ENCODE measurements around the gene CPHXL2. TPM values are rescaled to one million over a fixed set of nuclear protein-coding genes. Genes with fewer than 3 reads are reported as not detected.

The CPHXL2 gene
- total RNA-seq, 1 donor from 2014 or later = not detected

DNA sequence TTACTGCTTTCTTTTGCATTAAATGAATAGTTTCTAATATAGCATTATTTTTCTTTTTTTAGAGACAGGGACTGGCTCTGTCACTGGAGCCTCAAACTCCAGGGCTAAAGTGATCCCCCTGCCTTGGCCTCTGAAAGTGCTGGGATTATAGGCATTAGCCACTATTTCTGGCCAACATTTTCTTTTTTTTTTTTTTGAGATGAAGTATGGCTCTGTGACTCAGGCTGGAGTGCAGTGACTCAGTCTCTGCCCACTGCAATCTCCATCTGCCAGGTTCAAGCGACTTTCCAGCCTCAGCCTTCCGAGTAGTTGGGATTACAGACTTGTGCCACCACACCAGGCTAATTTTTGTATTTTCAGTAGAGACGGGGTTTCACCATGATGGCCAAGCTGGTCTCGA is 26.5 kb upstream of the CPHXL2 start:
- Histone ChIP-seq H3K4me1 (no peaks in the 10 kb centered on the region), H3K9me3 (no peaks in the 10 kb centered on the region), H3K27me3 (no peaks in the 10 kb centered on the region), H3K4me3 (no peak overlapping the region), H3K27ac (no peak overlapping the region), H3K36me3 (no peaks in the 10 kb centered on the region)
- no peak for DNase-seq (ENCODE audit: extremely low spot score in 2 of 2)
- intact Hi-C loops (cut with DNase I) = no loop called here
- TF ChIP-seq POLR2AphosphoS5 (IDR thresholded peaks at IDR 0.05; ENCODE audit: insufficient read depth in 1 of 2, low read depth in 1 of 2) (no peak), POLR2A (IDR thresholded peaks at IDR 0.05) (no peak)
- TF ChIP-seq, protein P1, sequence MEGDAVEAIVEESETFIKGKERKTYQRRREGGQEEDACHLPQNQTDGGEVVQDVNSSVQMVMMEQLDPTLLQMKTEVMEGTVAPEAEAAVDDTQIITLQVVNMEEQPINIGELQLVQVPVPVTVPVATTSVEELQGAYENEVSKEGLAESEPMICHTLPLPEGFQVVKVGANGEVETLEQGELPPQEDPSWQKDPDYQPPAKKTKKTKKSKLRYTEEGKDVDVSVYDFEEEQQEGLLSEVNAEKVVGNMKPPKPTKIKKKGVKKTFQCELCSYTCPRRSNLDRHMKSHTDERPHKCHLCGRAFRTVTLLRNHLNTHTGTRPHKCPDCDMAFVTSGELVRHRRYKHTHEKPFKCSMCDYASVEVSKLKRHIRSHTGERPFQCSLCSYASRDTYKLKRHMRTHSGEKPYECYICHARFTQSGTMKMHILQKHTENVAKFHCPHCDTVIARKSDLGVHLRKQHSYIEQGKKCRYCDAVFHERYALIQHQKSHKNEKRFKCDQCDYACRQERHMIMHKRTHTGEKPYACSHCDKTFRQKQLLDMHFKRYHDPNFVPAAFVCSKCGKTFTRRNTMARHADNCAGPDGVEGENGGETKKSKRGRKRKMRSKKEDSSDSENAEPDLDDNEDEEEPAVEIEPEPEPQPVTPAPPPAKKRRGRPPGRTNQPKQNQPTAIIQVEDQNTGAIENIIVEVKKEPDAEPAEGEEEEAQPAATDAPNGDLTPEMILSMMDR (IDR thresholded peaks at IDR 0.05) = no peak

DNA sequence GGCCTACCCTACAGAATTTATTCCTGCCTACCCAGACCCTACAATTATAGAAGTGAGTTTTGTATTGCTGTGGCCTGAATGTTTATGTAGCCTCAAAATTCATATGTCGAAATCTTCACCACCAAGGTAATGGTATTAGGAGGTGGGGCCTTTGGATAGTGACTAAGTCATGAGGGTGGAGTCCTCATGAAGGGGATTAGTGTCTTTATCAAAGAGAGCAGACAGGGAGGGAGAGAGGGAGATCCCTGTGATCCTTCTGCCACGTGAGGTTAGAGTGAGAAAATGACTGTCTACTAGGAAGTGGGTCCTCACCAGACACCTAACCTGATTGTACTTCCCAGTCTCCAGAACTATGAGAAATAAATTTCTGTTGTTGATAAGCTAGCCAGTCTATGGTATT is 25.4 kb upstream of the CPHXL2 start:
- H3K9me3 ChIP-seq = no peaks in the 10 kb centered on the region
- H3K27me3 ChIP-seq = no peaks in the 10 kb centered on the region
- DNase-seq (ENCODE audit: extremely low spot score in 2 of 2) = no peak
- no peak overlapping the region for H3K27ac ChIP-seq
- H3K36me3 ChIP-seq = no peaks in the 10 kb centered on the region
- H3K4me3 ChIP-seq = no peak overlapping the region
- no peak for TF ChIP-seq POLR2AphosphoS5 (IDR thresholded peaks at IDR 0.05; ENCODE audit: insufficient read depth in 1 of 2, low read depth in 1 of 2)
- TF ChIP-seq, protein P1 (IDR thresholded peaks at IDR 0.05) = no peak
- no peak for TF ChIP-seq POLR2A (IDR thresholded peaks at IDR 0.05)
- H3K4me1 ChIP-seq = no peaks in the 10 kb centered on the region
- intact Hi-C loops (cut with DNase I) = no loop called here

DNA sequence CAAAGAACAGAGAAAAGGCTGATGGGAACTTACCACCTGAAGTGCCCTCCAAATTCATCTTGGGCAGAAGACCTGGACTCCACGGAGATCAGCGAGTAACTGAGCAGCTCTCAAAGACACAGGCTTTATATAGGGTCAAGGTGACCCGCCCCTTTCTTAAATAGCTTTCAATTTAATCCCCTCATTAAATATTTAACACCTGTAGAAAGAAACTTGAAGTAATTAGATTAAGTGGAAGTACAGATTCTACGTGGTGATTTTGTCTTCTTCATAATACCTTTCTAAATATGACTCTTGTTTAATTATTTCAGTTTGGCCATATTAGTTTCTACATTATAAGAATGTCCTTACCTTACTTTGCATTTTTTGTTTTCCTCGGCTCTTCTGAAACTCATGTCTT is 24.6 kb upstream of the CPHXL2 start, which contains the start of gene DUXB:
TSS of gene DUXB (minus strand) at position 101 of the 400 bp plus-strand sequence. CDS start at position 58, 43 bp downstream.
- Histone ChIP-seq H3K27ac (no peak within 1 kb of the TSS), H3K9me3 (no peaks in the 10 kb centered on the region), H3K4me3 (no peak within 1 kb of the TSS), H3K27me3 (no peaks in the 10 kb centered on the region), H3K4me1 (no peaks in the 10 kb centered on the region), H3K36me3 (no peaks in the 10 kb centered on the region)
- no peak for DNase-seq (ENCODE audit: extremely low spot score in 2 of 2)
- no peak for TF ChIP-seq POLR2AphosphoS5 (IDR thresholded peaks at IDR 0.05; ENCODE audit: insufficient read depth in 1 of 2, low read depth in 1 of 2)
- TF ChIP-seq, protein P1 (IDR thresholded peaks at IDR 0.05) = no peak
- TF ChIP-seq POLR2A (IDR thresholded peaks at IDR 0.05) = no peak
- intact Hi-C loops (cut with DNase I) = no loop called here

DNA sequence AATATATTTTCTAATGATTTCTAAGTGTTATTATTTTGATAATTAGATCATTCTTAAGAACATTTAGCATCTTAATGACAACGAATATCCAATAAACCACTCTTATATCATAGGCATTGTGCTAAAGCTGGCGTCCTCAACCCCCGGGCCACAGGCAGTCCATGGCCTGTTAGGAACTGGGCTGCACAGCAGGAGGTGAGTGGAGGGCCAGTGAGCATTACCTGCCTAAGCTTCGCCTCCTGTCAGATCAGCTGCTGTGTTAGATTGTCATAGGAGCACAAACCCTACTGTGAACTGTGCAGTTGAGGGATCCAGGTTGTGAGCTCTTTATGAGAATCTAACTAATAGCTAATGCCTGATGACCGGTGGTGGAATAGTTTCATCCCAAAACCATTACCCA is 20.8 kb upstream of the CPHXL2 start:
- TF ChIP-seq POLR2A (IDR thresholded peaks at IDR 0.05) = no peak
- TF ChIP-seq, protein P1 (IDR thresholded peaks at IDR 0.05) = no peak
- TF ChIP-seq POLR2AphosphoS5 (IDR thresholded peaks at IDR 0.05; ENCODE audit: insufficient read depth in 1 of 2, low read depth in 1 of 2) = no peak
- no peaks in the 10 kb centered on the region for H3K36me3 ChIP-seq
- no peaks in the 10 kb centered on the region for H3K9me3 ChIP-seq
- no peak for DNase-seq (ENCODE audit: extremely low spot score in 2 of 2)
- intact Hi-C loops (cut with DNase I) = no loop called here
- no peak overlapping the region for H3K4me3 ChIP-seq
- H3K27me3 ChIP-seq = no peaks in the 10 kb centered on the region
- H3K4me1 ChIP-seq = no peaks in the 10 kb centered on the region
- H3K27ac ChIP-seq = no peak overlapping the region

DNA sequence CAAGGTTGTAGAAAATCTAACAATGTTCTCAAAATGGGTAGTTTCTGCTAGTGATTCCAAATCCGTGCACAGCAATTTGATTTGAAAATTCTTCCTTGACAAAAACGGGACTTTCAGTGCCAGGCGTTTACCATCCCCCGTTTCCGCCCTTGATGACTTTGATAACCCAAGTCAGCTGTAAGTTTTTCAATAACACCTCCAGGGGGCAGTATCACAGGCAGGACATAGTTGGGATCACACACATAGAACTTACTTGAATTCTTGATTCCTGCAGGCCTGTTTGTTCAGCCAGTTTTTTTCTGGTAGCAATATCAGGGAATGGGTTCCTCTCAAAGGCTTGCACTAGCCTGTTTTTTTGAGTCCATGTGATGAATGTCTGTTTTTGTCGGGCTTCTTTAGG is 18.9 kb upstream of the CPHXL2 start:
- Histone ChIP-seq H3K27me3 (no peaks in the 10 kb centered on the region), H3K27ac (no peak overlapping the region), H3K4me3 (no peak overlapping the region), H3K4me1 (no peaks in the 10 kb centered on the region), H3K36me3 (no peaks in the 10 kb centered on the region), H3K9me3 (no peaks in the 10 kb centered on the region)
- TF ChIP-seq POLR2AphosphoS5 (IDR thresholded peaks at IDR 0.05; ENCODE audit: insufficient read depth in 1 of 2, low read depth in 1 of 2) (no peak), POLR2A (IDR thresholded peaks at IDR 0.05) (no peak)
- TF ChIP-seq, protein P1 (IDR thresholded peaks at IDR 0.05) = no peak
- intact Hi-C loops (cut with DNase I) = no loop called here
- no peak for DNase-seq (ENCODE audit: extremely low spot score in 2 of 2)

Data from vagina (tissue), 2 donors.